SK-N-MC (cell line): ENCODE measurements around the gene CLASP1.

Experiments used
- EZH2 ChIP-seq: fragments of 200-600 bp; sonication (generic); IDR thresholded peaks from one replicate; pipeline ENCODE4 v1.6.1; 2017; ENCODE audit warnings: antibody characterized with exemption
- FOXP2 ChIP-seq: optimal IDR thresholded peaks from 2 replicates; pipeline ENCODE3; 2011; ENCODE audit warnings: mild to moderate bottlenecking, moderate library complexity; ENCODE audit not compliant: insufficient read depth; ENCODE audit errors: extremely low read length, control extremely low read depth
- POLR2AphosphoS5 ChIP-seq: IDR thresholded peaks from 2 replicates; pipeline ENCODE4 v1.6.1; 2012; ENCODE audit warnings: mild to moderate bottlenecking, low read depth, low read length, borderline replicate concordance

DNA sequence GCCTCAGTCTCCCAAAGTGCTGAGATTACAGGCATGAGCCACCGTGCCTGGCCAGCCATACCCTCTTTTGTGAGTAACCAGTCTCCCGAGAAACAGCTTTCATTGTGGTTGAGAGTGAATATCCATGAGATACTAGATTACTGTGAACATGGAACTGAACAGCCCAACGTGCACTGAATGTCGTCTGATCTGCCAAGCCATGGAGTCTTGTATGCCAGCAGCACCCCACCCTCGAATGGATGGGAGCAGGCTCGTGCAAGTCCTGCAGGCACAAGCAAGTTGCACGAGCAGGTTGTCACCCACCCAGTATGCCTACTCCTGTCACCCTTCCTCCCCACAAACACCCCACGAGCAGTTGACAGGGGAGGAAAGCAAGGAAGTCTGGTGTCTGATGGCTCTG, 327.8 kb downstream of the CLASP1 start:
- TF ChIP-seq POLR2AphosphoS5, result no peak
- no peak for TF ChIP-seq EZH2
- TF ChIP-seq FOXP2, result no peak
